HEK293 (cell line): ENCODE data around the gene SETD1A.
A peak's percentile ranks its signal among the peaks of the same experiment; 100 is the strongest.

Source experiments
- BCL11A ChIP-seq: fragments of 450-650 bp; formaldehyde crosslinking; IDR thresholded peaks from 2 replicates; pipeline ENCODE4 v1.5.1; 2016; ENCODE audit warnings: low read depth, missing biosample characterization, missing genetic modification characterization
- FEZF1 ChIP-seq: fragments of 450-650 bp; formaldehyde crosslinking; IDR thresholded peaks from 2 replicates; pipeline ENCODE4 v1.5.1; 2016; ENCODE audit warnings: missing biosample characterization, missing genetic modification characterization
- HOXA7 ChIP-seq: sonication (generic); formaldehyde crosslinking; IDR thresholded peaks from 2 replicates; pipeline ENCODE4 v1.8.1; 2022; ENCODE audit warnings: missing genetic modification reagents, borderline replicate concordance
- KLF10 ChIP-seq: fragments of 450-650 bp; IDR thresholded peaks from 2 replicates; pipeline ENCODE4 v1.5.1; 2018; ENCODE audit warnings: missing biosample characterization, mild to moderate bottlenecking, missing genetic modification characterization
- KLF17 ChIP-seq: fragments of 450-650 bp; formaldehyde crosslinking; IDR thresholded peaks from 2 replicates; pipeline ENCODE4 v1.5.1; 2016; ENCODE audit warnings: missing biosample characterization, missing genetic modification characterization
- PRDM6 ChIP-seq: fragments of 450-650 bp; formaldehyde crosslinking; IDR thresholded peaks from 2 replicates; pipeline ENCODE4 v1.5.1; 2017; ENCODE audit warnings: missing biosample characterization, missing genetic modification characterization
- SALL2 ChIP-seq: fragments of 450-650 bp; formaldehyde crosslinking; IDR thresholded peaks from 2 replicates; pipeline ENCODE4 v1.5.0; 2017; ENCODE audit warnings: missing biosample characterization, mild to moderate bottlenecking, missing genetic modification characterization, borderline replicate concordance
- ZBTB21 ChIP-seq: fragments of 450-650 bp; formaldehyde crosslinking; IDR thresholded peaks from 2 replicates; pipeline ENCODE4 v1.5.1; 2017; ENCODE audit warnings: missing biosample characterization, missing genetic modification characterization
- ZBTB26 ChIP-seq: fragments of 450-650 bp; formaldehyde crosslinking; optimal IDR thresholded peaks from 2 replicates; pipeline ENCODE3; 2016; ENCODE audit warnings: missing biosample characterization, mild to moderate bottlenecking, missing genetic modification characterization
- ZFP69B ChIP-seq: fragments of 450-650 bp; formaldehyde crosslinking; IDR thresholded peaks from 2 replicates; pipeline ENCODE4 v1.5.1; 2016; ENCODE audit warnings: missing biosample characterization, missing genetic modification characterization
- ZNF121 ChIP-seq: fragments of 450-650 bp; formaldehyde crosslinking; IDR thresholded peaks from 2 replicates; pipeline ENCODE4 v1.5.1; 2016; ENCODE audit warnings: missing biosample characterization, missing genetic modification characterization
- ZNF148 ChIP-seq: fragments of 450-650 bp; formaldehyde crosslinking; IDR thresholded peaks from 2 replicates; pipeline ENCODE4 v1.5.0; 2017; ENCODE audit warnings: missing biosample characterization, missing genetic modification characterization, borderline replicate concordance
- ZNF18 ChIP-seq: fragments of 450-650 bp; formaldehyde crosslinking; IDR thresholded peaks from 2 replicates; pipeline ENCODE4 v1.5.1; 2016; ENCODE audit warnings: missing biosample characterization, missing genetic modification characterization
- ZNF292 ChIP-seq: fragments of 450-650 bp; formaldehyde crosslinking; IDR thresholded peaks from 2 replicates; pipeline ENCODE4 v1.5.1; 2016; ENCODE audit warnings: low read depth, missing biosample characterization, missing genetic modification characterization, borderline replicate concordance
- ZNF311 ChIP-seq: fragments of 450-650 bp; formaldehyde crosslinking; IDR thresholded peaks from 2 replicates; pipeline ENCODE4 v1.5.1; 2017; ENCODE audit warnings: missing biosample characterization, missing genetic modification characterization, borderline replicate concordance
- ZNF548 ChIP-seq: fragments of 450-650 bp; formaldehyde crosslinking; IDR thresholded peaks from 2 replicates; pipeline ENCODE4 v1.5.1; 2016; ENCODE audit warnings: missing biosample characterization, missing genetic modification characterization
- ZNF555 ChIP-seq: fragments of 450-650 bp; formaldehyde crosslinking; conservative IDR thresholded peaks from 2 replicates; pipeline ENCODE4 v1.5.1; 2017; ENCODE audit warnings: missing biosample characterization, mild to moderate bottlenecking, missing genetic modification characterization, inconsistent platforms
- ZNF560 ChIP-seq: fragments of 450-650 bp; formaldehyde crosslinking; IDR thresholded peaks from 2 replicates; pipeline ENCODE4 v1.5.1; 2017; ENCODE audit warnings: missing biosample characterization, missing genetic modification characterization, borderline replicate concordance
- ZNF571 ChIP-seq: fragments of 450-650 bp; formaldehyde crosslinking; IDR thresholded peaks from 2 replicates; pipeline ENCODE4 v1.5.0; 2017; ENCODE audit warnings: missing biosample characterization, missing genetic modification characterization
- ZNF600 ChIP-seq: fragments of 450-650 bp; formaldehyde crosslinking; IDR thresholded peaks from 2 replicates; pipeline ENCODE4 v1.5.1; 2016; ENCODE audit warnings: missing biosample characterization, missing genetic modification characterization
- ZNF658 ChIP-seq: fragments of 450-650 bp; formaldehyde crosslinking; IDR thresholded peaks from 2 replicates; pipeline ENCODE4; 2016; ENCODE audit warnings: missing biosample characterization, missing genetic modification characterization
- ZNF692 ChIP-seq: fragments of 450-650 bp; formaldehyde crosslinking; IDR thresholded peaks from 2 replicates; pipeline ENCODE4 v1.5.1; 2016; ENCODE audit warnings: missing biosample characterization, missing genetic modification characterization
- ZNF707 ChIP-seq: fragments of 450-650 bp; formaldehyde crosslinking; IDR thresholded peaks from 2 replicates; pipeline ENCODE4 v1.5.1; 2016; ENCODE audit warnings: missing biosample characterization, missing genetic modification characterization
- ZNF785 ChIP-seq: fragments of 450-650 bp; formaldehyde crosslinking; IDR thresholded peaks from 2 replicates; pipeline ENCODE4 v1.5.1; 2016; ENCODE audit warnings: missing biosample characterization, missing genetic modification characterization
- ZNF830 ChIP-seq: fragments of 450-650 bp; IDR thresholded peaks from 2 replicates; pipeline ENCODE4 v1.5.0; 2018; ENCODE audit warnings: missing biosample characterization, missing genetic modification characterization, low read depth, mild to moderate bottlenecking, moderate library complexity
- ZSCAN18 ChIP-seq: fragments of 450-650 bp; formaldehyde crosslinking; IDR thresholded peaks from 2 replicates; pipeline ENCODE4 v1.5.1; 2016; ENCODE audit warnings: missing biosample characterization, missing genetic modification characterization

SETD1A gene

GRCh38 chr16:30948667-30949649 is 8.6 kb upstream of the SETD1A start, which contains the start of gene ORAI3 (continued):
- TF ChIP-seq ZNF785 (tag by site-specific recombination) = no peak
- peak; percentile 81 for TF ChIP-seq ZBTB26
- no peak for TF ChIP-seq ZSCAN18 (tag by site-specific recombination)
- no peak for TF ChIP-seq ZNF707 (tag by site-specific recombination)
- no peak for TF ChIP-seq ZNF830 (tag by site-specific recombination)
- 0 out of 2 replicates have a peak, but pooled peaks have one; percentile 17 for TF ChIP-seq KLF17 (tag by site-specific recombination)
- TF ChIP-seq ZNF148 (tag by site-specific recombination) = no peak
- TF ChIP-seq ZFP69B (tag by site-specific recombination) = 0 out of 2 replicates have a peak, but pooled peaks have one; percentile 31
- no peak for TF ChIP-seq ZNF548 (tag by site-specific recombination)
- no peak for TF ChIP-seq ZNF311
- no peak for TF ChIP-seq ZNF560 (tag by site-specific recombination)
- TF ChIP-seq FEZF1 = no peak
- no peak for TF ChIP-seq BCL11A
- no peak for TF ChIP-seq ZNF555 (tag by site-specific recombination)
- no peak for TF ChIP-seq KLF10 (tag by site-specific recombination)
- no peak for TF ChIP-seq ZNF18 (tag by site-specific recombination)
- no peak for TF ChIP-seq HOXA7
- no peak for TF ChIP-seq ZBTB21
- TF ChIP-seq SALL2 (tag by site-specific recombination) = no peak
- no peak for TF ChIP-seq ZNF571 (tag by site-specific recombination)
- TF ChIP-seq ZNF692 (tag by site-specific recombination) = no peak
- no peak for TF ChIP-seq ZNF658
- peak; percentile 90 for TF ChIP-seq ZNF600 (tag by site-specific recombination)
- no peak for TF ChIP-seq ZNF292 (tag by site-specific recombination)
- TF ChIP-seq PRDM6 (tag by site-specific recombination) = no peak
- no peak for TF ChIP-seq ZNF121
